ENCODE data around the gene CAMK1D. TPM values are rescaled to one million over a fixed set of nuclear protein-coding genes. Genes with fewer than 3 reads are reported as not detected.
A peak's percentile ranks its signal among the peaks of the same experiment; 100 is the strongest.

The CAMK1D gene
- total RNA-seq, 2 experiments from 2014 or later: 15.4 to 15.5 TPM

GRCh38 chr10:12675186-12675585, 325.8 kb downstream of the CAMK1D start:
- ChIA-PET POLR2A (no interaction called here), CTCF (no interaction called here)
- DNase-seq: no peak
- H3K4me1 Mint-ChIP-seq: no peaks in the 10 kb centered on the region
- no peak overlapping the region for H3K27ac Mint-ChIP-seq
- H3K4me3 Mint-ChIP-seq: no peak overlapping the region
- H3K27me3 Mint-ChIP-seq: no peaks in the 10 kb centered on the region
- no peaks in the 10 kb centered on the region for H3K36me3 Mint-ChIP-seq (ENCODE audit: low read depth)
- H3K9me3 Mint-ChIP-seq: peaks cover 1% of the 10 kb centered on the region

DNA sequence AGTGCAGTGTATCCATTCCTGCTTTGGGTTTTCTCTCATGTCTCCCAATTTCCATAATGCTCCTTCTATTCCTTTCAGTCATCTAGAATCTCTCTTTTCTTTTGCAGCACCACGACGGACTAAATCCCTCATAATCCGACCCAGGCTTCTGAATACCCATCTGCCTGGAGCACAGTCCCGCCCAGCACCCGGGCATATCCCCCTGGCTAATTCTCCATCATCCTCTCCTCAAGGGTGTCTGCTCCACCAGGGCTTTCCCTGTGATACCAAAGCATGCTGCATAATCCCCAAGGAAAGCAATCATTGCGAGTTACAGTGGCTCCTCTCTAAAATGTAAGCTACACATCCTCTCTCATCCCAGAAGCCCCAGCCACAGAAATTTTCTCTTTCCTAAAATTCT, 330.3 kb downstream of the CAMK1D start:
- no peaks in the 10 kb centered on the region for H3K36me3 Mint-ChIP-seq (ENCODE audit: low read depth)
- DNase-seq: no peak
- peaks cover 9% of the 10 kb centered on the region for H3K4me1 Mint-ChIP-seq
- no peaks in the 10 kb centered on the region for H3K27me3 Mint-ChIP-seq
- no peak overlapping the region for H3K27ac Mint-ChIP-seq
- no peak overlapping the region for H3K4me3 Mint-ChIP-seq
- no peaks in the 10 kb centered on the region for H3K9me3 Mint-ChIP-seq
- POLR2A ChIA-PET: no interaction called here
- CTCF ChIA-PET: no interaction called here

- H3K27me3 Mint-ChIP-seq: no peaks in the 10 kb centered on the region
- no peaks in the 10 kb centered on the region for H3K36me3 Mint-ChIP-seq (ENCODE audit: low read depth)
- ChIA-PET POLR2A (no interaction called here), CTCF (interaction anchor here (0.6 to 1.1 kb wide), 2 partner anchors 24 to 419 kb away, joined by 3 to 5 read pairs; partner anchors contain the start of gene OPTN)
- no peak overlapping the region for H3K4me3 Mint-ChIP-seq
- peaks cover 9% of the 10 kb centered on the region for H3K4me1 Mint-ChIP-seq
- H3K9me3 Mint-ChIP-seq: no peaks in the 10 kb centered on the region
- H3K27ac Mint-ChIP-seq: no peak overlapping the region
- peak; percentile 28 for DNase-seq
Measured at GRCh38 chr10:12681252-12681651, 331.9 kb downstream of the CAMK1D start.

- no peak overlapping the region for H3K4me3 Mint-ChIP-seq
- H3K27me3 Mint-ChIP-seq: no peaks in the 10 kb centered on the region
- no peak overlapping the region for H3K27ac Mint-ChIP-seq
- no peaks in the 10 kb centered on the region for H3K9me3 Mint-ChIP-seq
- no peak for DNase-seq
- H3K4me1 Mint-ChIP-seq: peaks cover 9% of the 10 kb centered on the region
- ChIA-PET POLR2A (no interaction called here), CTCF (no interaction called here)
- H3K36me3 Mint-ChIP-seq (ENCODE audit: low read depth): no peaks in the 10 kb centered on the region
Measured at GRCh38 chr10:12684784-12685183, 335.4 kb downstream of the CAMK1D start.

DNA sequence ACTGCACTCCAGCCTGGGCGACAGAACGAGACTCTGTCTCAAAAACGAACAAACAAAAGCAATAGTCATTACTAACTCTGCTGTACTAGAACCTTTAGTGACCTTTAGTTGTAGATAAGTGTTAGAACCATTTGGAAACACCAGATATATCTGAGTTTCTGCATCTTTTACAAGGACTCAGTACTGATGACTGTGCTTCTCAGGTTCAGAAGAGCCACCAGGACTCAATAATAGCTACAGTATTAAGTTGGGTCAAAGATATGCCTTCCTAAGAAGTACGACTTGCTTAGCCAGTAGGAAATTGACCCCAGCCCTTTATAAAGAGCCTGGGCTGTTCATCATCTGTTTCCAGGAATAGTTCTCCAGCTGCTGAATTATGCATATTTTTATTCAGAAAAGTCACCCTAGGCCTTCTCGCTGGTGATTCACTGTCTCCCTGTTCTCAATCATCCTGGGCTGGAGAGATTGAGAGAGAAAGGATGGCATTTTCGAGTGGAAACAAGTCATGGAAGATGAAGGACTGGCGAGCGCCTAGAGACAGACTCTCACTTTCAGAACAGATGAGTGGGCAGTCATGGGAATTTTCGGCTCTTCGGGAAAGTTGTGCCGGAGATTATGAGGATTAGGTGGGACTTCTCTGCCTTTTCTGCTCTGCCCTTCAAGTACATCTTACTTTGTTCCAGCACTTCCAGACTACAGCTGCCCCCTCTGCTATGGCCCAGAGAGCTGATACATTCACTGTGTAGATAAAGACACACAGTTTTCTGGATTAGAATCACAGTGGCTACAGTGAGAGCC, 336.1 kb downstream of the CAMK1D start:
- Mint-ChIP-seq H3K36me3 (ENCODE audit: low read depth) (no peaks in the 10 kb centered on the region), H3K9me3 (no peaks in the 10 kb centered on the region), H3K4me3 (no peak overlapping the region), H3K27me3 (no peaks in the 10 kb centered on the region), H3K27ac (no peak overlapping the region), H3K4me1 (peaks cover 9% of the 10 kb centered on the region)
- ChIA-PET CTCF (no interaction called here), POLR2A (no interaction called here)
- DNase-seq: no peak

DNA sequence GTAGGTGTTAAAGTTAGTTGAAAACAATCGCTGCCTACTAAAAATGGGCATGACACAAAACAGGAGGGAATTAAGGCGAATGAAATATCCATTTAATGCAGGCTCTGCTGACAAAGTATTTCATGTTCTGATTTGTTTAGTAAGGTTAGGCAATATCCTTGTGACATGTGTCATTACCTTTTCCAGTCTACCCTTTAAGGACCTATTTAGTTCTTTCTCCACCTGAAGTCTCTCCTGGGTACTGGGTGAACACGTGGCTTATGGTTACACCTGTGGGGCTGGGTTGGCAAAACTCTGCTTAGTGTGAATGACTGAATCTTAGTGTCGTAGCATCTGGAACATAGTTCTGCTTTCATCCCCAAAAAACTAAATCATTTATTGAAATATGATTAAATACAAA, 338.6 kb downstream of the CAMK1D start:
- Mint-ChIP-seq H3K27me3 (no peaks in the 10 kb centered on the region), H3K9me3 (no peaks in the 10 kb centered on the region), H3K36me3 (ENCODE audit: low read depth) (no peaks in the 10 kb centered on the region), H3K4me1 (no peaks in the 10 kb centered on the region), H3K4me3 (no peak overlapping the region), H3K27ac (no peak overlapping the region)
- DNase-seq: no peak
- POLR2A ChIA-PET: no interaction called here
- CTCF ChIA-PET: no interaction called here

- H3K36me3 Mint-ChIP-seq (ENCODE audit: low read depth): no peaks in the 10 kb centered on the region
- H3K4me1 Mint-ChIP-seq: no peaks in the 10 kb centered on the region
- H3K27me3 Mint-ChIP-seq: no peaks in the 10 kb centered on the region
- POLR2A ChIA-PET: no interaction called here
- no peak for DNase-seq
- no peak overlapping the region for H3K27ac Mint-ChIP-seq
- no peak overlapping the region for H3K4me3 Mint-ChIP-seq
- H3K9me3 Mint-ChIP-seq: no peaks in the 10 kb centered on the region
- CTCF ChIA-PET: interaction anchor here (0.6 to 1.5 kb wide), 4 partner anchors 13 to 92 kb away, joined by 3 read pairs; no protein-coding TSS in a partner anchor
Measured at GRCh38 chr10:12689893-12690292, 340.5 kb downstream of the CAMK1D start.

DNA sequence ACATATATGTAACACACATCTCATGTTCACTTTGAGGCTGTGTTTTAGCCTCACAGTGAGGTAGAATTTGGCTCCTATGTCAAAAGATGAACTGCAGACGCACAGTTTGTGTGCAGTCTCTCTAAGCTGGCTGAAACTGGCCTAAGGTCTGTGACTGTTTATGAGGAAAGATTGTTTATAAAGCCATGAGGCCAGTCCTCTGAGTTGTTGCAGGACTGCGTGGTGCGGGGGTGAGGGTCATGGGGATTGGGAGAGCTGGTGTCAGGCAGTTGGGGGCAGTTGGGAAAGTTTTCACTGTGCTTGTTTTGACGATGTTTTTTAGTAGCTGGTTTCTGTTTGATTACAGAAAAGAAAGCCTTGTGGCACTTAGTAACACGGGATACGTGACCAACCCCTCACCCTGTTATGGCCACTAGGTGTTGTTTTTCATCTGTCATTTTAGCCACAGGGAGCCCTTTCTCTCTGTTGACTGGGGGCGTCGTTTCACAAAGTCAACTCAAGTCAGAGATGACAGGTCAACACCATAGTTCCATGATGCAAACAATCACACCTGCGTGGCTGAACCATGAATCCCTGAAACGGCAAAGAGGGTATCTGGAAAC, 341.3 kb downstream of the CAMK1D start:
- no peak overlapping the region for H3K27ac Mint-ChIP-seq
- DNase-seq: no peak
- POLR2A ChIA-PET: no interaction called here
- H3K9me3 Mint-ChIP-seq: no peaks in the 10 kb centered on the region
- no peaks in the 10 kb centered on the region for H3K36me3 Mint-ChIP-seq (ENCODE audit: low read depth)
- H3K27me3 Mint-ChIP-seq: no peaks in the 10 kb centered on the region
- H3K4me3 Mint-ChIP-seq: no peak overlapping the region
- H3K4me1 Mint-ChIP-seq: no peaks in the 10 kb centered on the region
- CTCF ChIA-PET: interaction anchor here (0.6 to 1.5 kb wide), 3 partner anchors 20 to 794 kb away, joined by 3 read pairs; no protein-coding TSS in a partner anchor

DNA sequence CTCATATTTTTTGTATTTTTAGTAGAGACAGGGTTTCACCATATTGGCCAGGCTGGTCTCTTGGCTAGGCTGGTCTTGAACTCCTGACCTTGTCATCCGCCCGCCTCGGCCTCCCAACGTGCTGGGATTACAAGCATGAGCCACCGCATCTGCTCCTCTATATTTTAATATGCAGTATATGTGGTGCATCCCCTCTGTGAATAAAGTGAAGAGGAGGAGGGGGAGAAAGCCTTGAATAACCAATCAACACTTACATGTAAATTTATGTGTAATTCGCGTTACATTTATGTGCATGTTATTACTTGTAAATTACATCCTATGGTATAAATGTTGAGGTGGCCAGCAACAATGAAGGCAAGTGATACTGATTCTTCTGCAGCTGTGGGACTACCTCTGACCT, 342.2 kb downstream of the CAMK1D start:
- Mint-ChIP-seq H3K27me3 (no peaks in the 10 kb centered on the region), H3K4me1 (no peaks in the 10 kb centered on the region), H3K4me3 (no peak overlapping the region), H3K27ac (no peak overlapping the region), H3K9me3 (no peaks in the 10 kb centered on the region), H3K36me3 (ENCODE audit: low read depth) (no peaks in the 10 kb centered on the region)
- no peak for DNase-seq
- CTCF ChIA-PET: interaction anchor here (1.5 kb wide), 1 partner anchor 94 kb away, joined by 3 read pairs; no protein-coding TSS in a partner anchor
- POLR2A ChIA-PET: no interaction called here

DNA sequence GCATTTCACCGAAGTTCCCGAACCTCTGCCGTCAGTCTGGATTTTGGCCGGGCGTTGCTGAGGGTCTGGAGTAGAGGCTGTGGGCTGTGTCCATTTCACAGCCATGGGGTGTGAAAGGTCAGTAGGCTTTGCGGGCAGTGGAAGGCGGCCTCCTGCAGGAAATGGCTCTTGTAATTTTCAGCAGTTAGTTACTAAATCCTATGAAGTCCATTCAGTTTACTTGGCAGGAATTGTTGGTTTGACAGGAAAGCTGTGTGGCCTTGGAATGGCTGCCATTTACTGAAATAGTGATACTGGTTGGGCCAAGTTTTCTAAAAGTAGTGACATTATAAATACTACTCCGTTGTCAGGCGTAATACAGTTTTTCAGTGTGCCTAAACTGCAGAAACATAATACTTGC, 348.4 kb downstream of the CAMK1D start:
- Mint-ChIP-seq H3K9me3 (peaks cover 1% of the 10 kb centered on the region), H3K27ac (no peak overlapping the region), H3K27me3 (no peaks in the 10 kb centered on the region), H3K4me3 (no peak overlapping the region), H3K36me3 (ENCODE audit: low read depth) (no peaks in the 10 kb centered on the region), H3K4me1 (peaks cover 13% of the 10 kb centered on the region)
- ChIA-PET CTCF (no interaction called here), POLR2A (no interaction called here)
- DNase-seq: no peak

- H3K36me3 Mint-ChIP-seq (ENCODE audit: low read depth): no peaks in the 10 kb centered on the region
- H3K27ac Mint-ChIP-seq: peak overlapping the region; percentile 65
- ChIA-PET POLR2A (no interaction called here), CTCF (interaction anchor here (1.2 to 2.7 kb wide), 2 partner anchors 12 to 26 kb away, joined by 3 to 9 read pairs; no protein-coding TSS in a partner anchor)
- H3K9me3 Mint-ChIP-seq: peaks cover 1% of the 10 kb centered on the region
- H3K4me1 Mint-ChIP-seq: peaks cover 13% of the 10 kb centered on the region
- no peaks in the 10 kb centered on the region for H3K27me3 Mint-ChIP-seq
- H3K4me3 Mint-ChIP-seq: no peak overlapping the region
- no peak for DNase-seq
Measured at GRCh38 chr10:12699258-12699700, 349.9 kb downstream of the CAMK1D start.

DNA sequence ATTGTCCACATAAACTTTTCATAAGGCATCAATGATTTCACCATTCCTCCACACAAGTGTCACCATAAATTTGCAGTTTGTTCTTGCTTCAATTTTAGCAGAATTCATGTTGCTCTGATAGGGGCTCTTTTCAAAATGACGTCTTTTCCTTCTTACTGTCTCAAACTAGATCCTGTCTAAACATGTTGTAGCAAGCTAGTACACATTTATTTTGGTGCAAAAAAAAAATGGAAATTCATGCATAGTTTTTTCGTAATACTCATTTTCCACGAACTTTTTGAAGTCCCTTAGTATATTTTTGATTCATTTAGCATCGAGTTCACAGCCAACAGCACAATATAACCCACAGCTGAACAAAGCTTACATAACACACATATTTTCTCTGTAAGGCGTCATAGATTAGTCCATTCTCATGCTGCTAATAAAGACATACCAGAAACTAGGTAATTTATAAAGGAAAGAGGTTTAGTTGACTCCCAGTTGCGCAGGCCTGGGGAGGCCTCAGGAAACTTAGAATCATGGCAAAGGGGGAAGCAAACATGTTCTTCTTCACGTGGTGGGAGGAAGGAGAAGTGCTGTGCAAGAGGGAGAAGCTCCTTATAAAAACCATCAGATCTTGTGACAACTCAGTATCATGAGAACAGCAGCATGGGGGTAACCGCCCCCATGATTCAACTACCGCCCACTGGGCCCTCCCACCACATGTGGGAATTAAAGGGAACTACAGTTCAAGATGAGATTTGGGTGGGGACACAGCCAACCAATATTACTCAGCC, 350.6 kb downstream of the CAMK1D start:
- Mint-ChIP-seq H3K4me3 (no peak overlapping the region), H3K9me3 (peaks cover 1% of the 10 kb centered on the region), H3K27ac (peak overlapping the region; percentile 65), H3K4me1 (peaks cover 13% of the 10 kb centered on the region), H3K36me3 (ENCODE audit: low read depth) (no peaks in the 10 kb centered on the region), H3K27me3 (no peaks in the 10 kb centered on the region)
- ChIA-PET CTCF (interaction anchor here (0.6 to 2.7 kb wide), 3 partner anchors 11 to 554 kb away, joined by 3 to 9 read pairs (median 3); no protein-coding TSS in a partner anchor), POLR2A (no interaction called here)
- no peak for DNase-seq

GRCh38 chr10:12700557-12700874, 351.2 kb downstream of the CAMK1D start:
- H3K27ac Mint-ChIP-seq: no peak overlapping the region
- peaks cover 13% of the 10 kb centered on the region for H3K4me1 Mint-ChIP-seq
- ChIA-PET POLR2A (no interaction called here), CTCF (interaction anchor here (0.6 to 2.7 kb wide), 3 partner anchors 11 to 555 kb away, joined by 3 to 9 read pairs (median 3); no protein-coding TSS in a partner anchor)
- no peaks in the 10 kb centered on the region for H3K36me3 Mint-ChIP-seq (ENCODE audit: low read depth)
- peaks cover 1% of the 10 kb centered on the region for H3K9me3 Mint-ChIP-seq
- no peaks in the 10 kb centered on the region for H3K27me3 Mint-ChIP-seq
- DNase-seq: no peak
- no peak overlapping the region for H3K4me3 Mint-ChIP-seq
